Measurements from ENCODE around the gene INSYN2B. TPM values are rescaled to one million over a fixed set of nuclear protein-coding genes. Genes with fewer than 3 reads are reported as not detected.
"Not testable (repeated sequence)": the region's sequence is repeated elsewhere in the genome, so short reads cannot be mapped to it uniquely, and the experiment has no call there.

The INSYN2B gene
- total RNA-seq, 1 experiment from 2014 or later = 11.1 TPM

- no peak for DNase-seq (ENCODE audit: low read depth)
These were observed 129.9 kb downstream of the INSYN2B start for GRCh38 chr5:169850409-169850808.

- DNase-seq (ENCODE audit: low read depth) = no peak
These were observed 131.5 kb downstream of the INSYN2B start for GRCh38 chr5:169848792-169849191.

- DNase-seq (ENCODE audit: low read depth) = no peak
These were observed 132.0 kb downstream of the INSYN2B start for GRCh38 chr5:169848271-169848670.

- no peak for DNase-seq (ENCODE audit: low read depth)
These were observed 132.8 kb downstream of the INSYN2B start for GRCh38 chr5:169847519-169847918.

GRCh38 chr5:169842699-169843098, 137.6 kb downstream of the INSYN2B start:
- no peak for DNase-seq (ENCODE audit: low read depth)

- no peak for DNase-seq (ENCODE audit: low read depth)
These were observed 139.9 kb downstream of the INSYN2B start for GRCh38 chr5:169840405-169840804.

GRCh38 chr5:169838688-169839087, 141.6 kb downstream of the INSYN2B start:
- no peak for DNase-seq (ENCODE audit: low read depth)

- no peak for DNase-seq (ENCODE audit: low read depth)
These were observed 142.6 kb downstream of the INSYN2B start for GRCh38 chr5:169837686-169838085.

GRCh38 chr5:169836835-169837536, 143.3 kb downstream of the INSYN2B start:
- no peak for DNase-seq (ENCODE audit: low read depth)

GRCh38 chr5:169834540-169834939, 145.8 kb downstream of the INSYN2B start:
- not testable (repeated sequence) for DNase-seq (ENCODE audit: low read depth)

GRCh38 chr5:169833681-169834292, 146.5 kb downstream of the INSYN2B start:
- DNase-seq (ENCODE audit: low read depth) = not testable (repeated sequence)

GRCh38 chr5:169832845-169833244, 147.4 kb downstream of the INSYN2B start:
- DNase-seq (ENCODE audit: low read depth) = no peak

GRCh38 chr5:169832304-169832703, 148.0 kb downstream of the INSYN2B start:
- DNase-seq (ENCODE audit: low read depth) = no peak

- no peak for DNase-seq (ENCODE audit: low read depth)
These were observed 149.0 kb downstream of the INSYN2B start for GRCh38 chr5:169831331-169831730.

GRCh38 chr5:169828385-169828784, 151.9 kb downstream of the INSYN2B start:
- DNase-seq (ENCODE audit: low read depth) = no peak

GRCh38 chr5:169827769-169828168, 152.5 kb downstream of the INSYN2B start:
- DNase-seq (ENCODE audit: low read depth) = no peak

GRCh38 chr5:169826618-169827017, 153.7 kb downstream of the INSYN2B start:
- DNase-seq (ENCODE audit: low read depth) = no peak

GRCh38 chr5:169817031-169817430, 163.3 kb downstream of the INSYN2B start:
- DNase-seq (ENCODE audit: low read depth) = no peak

- no peak for DNase-seq (ENCODE audit: low read depth)
These were observed 165.8 kb downstream of the INSYN2B start for GRCh38 chr5:169814522-169814921.

Data from Daoy (cell line).